EH (cell line): Measurements from ENCODE around the gene BHMT.

Experiments used
- DNase-seq: peaks from one replicate; pipeline ENCODE4 v3.0.0-alpha.2; 2015; ENCODE audit warnings: low read depth

Gene BHMT

DNA sequence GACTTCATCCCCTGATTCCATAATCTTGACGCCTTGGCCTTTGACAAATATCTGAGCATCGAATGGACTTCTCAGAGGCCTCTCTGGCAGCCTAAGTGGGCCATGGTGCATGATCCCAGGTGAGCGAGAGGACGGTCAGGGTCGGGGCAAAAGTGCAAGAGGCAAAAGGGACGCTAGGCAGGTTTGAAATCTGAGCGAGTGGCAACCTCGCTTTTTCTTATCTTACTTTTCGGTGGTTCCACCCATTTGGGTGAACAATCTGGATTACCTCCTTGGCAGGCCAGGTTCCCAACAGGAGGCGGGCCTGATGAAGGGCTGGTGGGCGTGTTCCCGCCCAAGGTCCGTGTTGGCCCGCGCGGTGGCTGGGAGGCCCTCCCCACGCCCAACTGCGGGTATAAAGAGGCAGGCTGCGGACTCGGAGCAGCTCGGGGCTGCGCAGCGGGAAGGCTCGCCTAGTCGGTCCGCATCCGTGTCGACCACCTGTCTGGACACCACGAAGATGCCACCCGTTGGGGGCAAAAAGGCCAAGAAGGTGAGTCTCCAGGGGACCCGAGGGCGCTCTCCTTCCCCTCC, at the start of gene BHMT:
BHMT (plus strand) TSS at position 423 of the 573 bp plus-strand sequence; CDS start at position 500, 77 bp downstream.
- no peak for DNase-seq

GRCh38 chr5:79062436-79062835, 49.2 kb upstream of the BHMT start:
- no peak for DNase-seq

DNA sequence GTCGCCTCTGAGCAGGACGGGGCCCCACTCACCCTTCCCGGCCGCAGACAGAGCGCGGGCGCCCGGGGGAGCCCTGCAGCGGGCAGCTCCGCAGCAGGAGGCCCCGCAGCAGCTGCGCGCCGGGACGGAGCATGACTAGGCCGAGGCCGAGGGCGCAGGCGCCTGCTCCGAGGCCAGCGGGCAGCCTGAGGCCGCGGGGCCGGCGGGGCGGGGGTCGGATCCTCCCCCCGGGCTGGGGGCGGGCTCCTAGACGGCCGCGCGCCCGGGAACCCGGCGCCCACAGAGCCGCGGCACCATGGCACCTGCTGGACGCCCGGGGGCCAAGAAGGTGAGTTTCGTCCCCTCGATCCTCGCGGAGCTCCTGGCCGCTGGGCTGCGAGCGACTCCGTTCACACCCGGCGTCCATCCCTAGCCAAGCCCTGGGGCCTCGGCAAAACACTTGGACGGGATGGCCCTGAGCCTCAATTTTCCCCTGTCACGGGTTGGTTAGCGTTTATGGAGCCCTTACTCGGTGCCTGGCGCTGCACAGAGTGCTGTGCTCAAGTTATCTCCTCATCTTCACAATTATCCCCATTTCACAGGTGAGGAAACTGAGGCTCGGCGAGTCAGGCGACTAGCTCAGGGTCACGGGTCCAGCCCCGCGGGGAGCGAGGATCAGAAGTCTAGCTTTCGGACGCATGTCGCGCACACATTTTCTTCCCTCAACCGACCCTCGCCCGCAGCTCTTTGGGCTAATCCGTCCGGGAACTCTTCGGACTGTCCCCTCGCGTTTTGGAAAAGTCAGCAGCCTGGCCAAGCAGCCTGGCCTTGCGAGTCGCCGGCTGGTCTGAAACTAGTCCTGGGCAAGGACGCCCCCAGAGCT, 41.9 kb upstream of the BHMT start, which contains the start of the genes BHMT2 and DMGDH:
BHMT2 (plus strand) TSS at position 280 of the 862 bp plus-strand sequence; CDS start at position 296, 16 bp downstream.
DMGDH (minus strand) TSS at position 187 of the 862 bp plus-strand sequence; CDS start at position 133, 54 bp downstream.
- peak; percentile 70 for DNase-seq

- peak; percentile 54 for DNase-seq
Observed at GRCh38 chr5:79070350-79070667, 41.3 kb upstream of the BHMT start.

DNA sequence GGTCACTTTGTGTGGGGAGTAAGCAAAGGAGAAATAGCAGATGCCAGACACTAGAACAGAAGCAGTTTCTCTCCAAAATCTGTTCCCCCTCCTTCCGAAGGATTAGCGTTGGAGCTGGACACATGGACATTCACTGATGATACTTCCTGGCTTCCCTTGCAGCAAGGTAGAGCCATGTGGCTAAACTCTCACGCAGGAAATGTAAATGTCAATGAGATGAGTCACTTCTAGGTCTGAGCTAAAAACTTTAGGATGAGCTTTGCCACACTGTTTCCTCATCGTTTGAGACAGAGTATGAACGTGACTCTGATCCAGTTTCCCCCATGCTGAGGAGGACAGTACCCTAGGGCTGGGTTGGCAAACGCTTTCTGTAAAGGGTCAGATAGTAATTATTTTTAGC, 37.0 kb upstream of the BHMT start:
- DNase-seq: peak; percentile 89

- peak; percentile 47 for DNase-seq
Observed at GRCh38 chr5:79075646-79076426, 35.8 kb upstream of the BHMT start.

DNA sequence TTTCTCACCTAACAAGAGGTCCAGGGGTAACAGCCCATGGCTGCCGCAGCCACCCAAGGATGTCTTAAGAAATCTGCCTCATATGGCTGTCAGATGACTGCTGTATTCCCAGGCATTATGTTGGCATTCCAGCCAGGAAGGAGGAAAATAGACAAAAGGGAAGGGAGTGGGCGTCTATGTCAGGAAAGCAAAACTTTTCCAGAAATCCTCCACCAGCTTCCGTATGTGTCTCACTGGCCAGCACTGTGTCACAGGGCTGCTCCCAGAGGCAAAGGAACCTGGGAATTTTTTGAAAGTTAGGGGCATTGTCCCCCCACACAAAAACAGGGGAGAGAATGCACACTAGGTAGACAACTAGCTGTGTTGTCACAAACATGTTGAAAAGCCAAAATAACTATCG, 34.8 kb upstream of the BHMT start:
- DNase-seq: no peak

DNA sequence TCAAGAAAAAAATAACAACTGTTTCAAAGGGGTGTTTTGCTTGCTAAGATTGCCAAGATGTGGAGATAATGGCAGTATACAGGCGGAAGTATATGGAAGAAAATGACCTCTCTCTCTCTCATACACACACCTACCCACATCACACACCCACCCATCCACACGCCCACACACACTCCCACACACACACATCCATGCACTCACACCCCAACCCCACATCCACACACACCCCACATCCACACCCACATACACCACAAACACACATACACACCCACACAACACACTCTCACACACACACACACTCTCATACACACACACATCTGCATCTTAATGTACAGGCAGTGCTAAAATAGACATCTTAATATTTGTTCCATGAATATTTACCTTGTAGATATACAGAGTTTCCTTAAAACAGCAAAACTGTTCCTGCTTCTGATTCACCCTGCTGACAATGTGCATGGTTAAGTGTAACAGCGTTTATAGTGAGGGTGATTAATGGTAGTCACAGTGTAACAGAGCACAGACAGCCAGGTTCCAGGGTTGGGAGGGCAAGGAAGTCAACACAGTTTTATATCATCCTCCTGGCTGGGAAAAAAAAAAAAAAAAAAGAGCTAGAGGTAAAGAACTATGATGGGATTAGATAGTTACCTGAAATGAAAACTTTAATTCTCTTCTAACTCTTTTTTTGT, 33.8 kb upstream of the BHMT start:
- peak; percentile 45 for DNase-seq

DNA sequence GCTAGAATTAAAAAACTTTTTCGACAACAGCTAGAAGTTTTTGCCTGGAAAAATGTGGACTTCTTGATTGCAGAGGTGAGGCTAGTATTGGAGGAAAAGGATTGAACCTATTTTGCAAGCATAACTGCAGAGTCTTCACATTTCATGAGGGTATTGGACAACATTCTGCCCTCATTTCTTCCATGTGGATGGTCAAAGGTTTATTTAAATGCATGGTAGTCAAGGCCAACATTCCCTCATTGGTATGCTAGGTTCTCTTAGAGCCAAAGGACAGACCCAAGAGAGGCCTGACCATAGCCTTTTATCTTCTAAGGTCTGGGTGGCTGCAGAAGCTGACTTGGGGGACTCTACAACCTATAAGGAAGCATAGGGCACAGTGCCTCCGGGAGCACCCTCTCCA, 30.8 kb upstream of the BHMT start:
- no peak for DNase-seq

- no peak for DNase-seq
Observed at GRCh38 chr5:79081779-79082178, 29.8 kb upstream of the BHMT start.

GRCh38 chr5:79086116-79086515, 25.5 kb upstream of the BHMT start:
- no peak for DNase-seq

GRCh38 chr5:79088507-79088906, 23.1 kb upstream of the BHMT start:
- DNase-seq: no peak

GRCh38 chr5:79091064-79091463, 20.5 kb upstream of the BHMT start:
- no peak for DNase-seq

DNA sequence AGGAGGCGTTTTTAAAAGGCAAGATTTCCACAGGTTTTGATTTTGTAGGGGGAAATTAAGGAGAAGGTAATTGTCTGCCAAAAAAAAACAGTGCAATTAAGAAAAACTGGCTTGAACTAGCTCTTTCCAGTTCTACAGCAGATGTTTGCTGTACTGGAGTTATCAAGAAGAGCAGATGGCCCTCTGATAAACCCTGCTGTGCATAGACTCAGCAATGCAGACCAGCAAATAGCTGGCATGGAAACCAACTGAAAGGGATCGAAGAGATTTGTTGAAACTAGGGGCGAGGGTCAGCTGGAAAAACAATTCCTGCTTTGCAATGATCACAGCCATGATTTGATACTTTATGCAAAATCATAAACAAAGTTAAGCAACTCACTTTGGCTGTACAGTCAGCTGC, 17.8 kb upstream of the BHMT start:
- DNase-seq: no peak

- DNase-seq: no peak
Observed at GRCh38 chr5:79105868-79106267, 5.7 kb upstream of the BHMT start.

- peak; percentile 60 for DNase-seq
Observed at GRCh38 chr5:79107020-79107796, 4.4 kb upstream of the BHMT start.

DNA sequence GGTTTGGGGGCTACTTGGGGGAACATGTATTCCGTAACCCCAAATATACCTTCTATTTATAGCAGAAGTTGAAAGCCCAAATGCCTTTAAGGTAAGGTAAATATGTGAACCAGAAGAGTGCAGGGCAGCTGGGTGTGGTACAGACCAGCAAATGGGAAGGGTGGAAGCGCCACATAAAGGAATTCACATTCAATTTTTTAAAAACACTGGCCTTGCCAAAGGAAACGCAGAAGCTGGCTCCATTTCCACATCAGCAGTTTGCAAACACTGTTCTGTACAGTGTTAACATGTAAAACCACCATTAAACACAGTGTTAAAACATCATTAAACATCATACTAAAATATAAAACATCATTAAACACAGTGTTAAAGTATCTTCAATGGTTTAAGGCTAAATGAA, 3.5 kb upstream of the BHMT start:
- no peak for DNase-seq

GRCh38 chr5:79108792-79109191, 2.8 kb upstream of the BHMT start:
- DNase-seq: no peak

- DNase-seq: no peak
Observed at GRCh38 chr5:79109527-79110492, 1.8 kb upstream of the BHMT start.
